ENCODE data around the gene ROCK2.

- TF ChIP-seq CTCF (tag by site-specific recombination; IDR thresholded peaks at IDR 0.05) (no peak), ZNF10 (tag by site-specific recombination; IDR thresholded peaks at IDR 0.05) (no peak), ZNF26 (tag by site-specific recombination; IDR thresholded peaks at IDR 0.05) (no peak), ZNF423 (tag by site-specific recombination; IDR thresholded peaks at IDR 0.05) (no peak)
Measured at GRCh38 chr2:11343368-11343649, 1.1 kb downstream of the ROCK2 start.

Data from HEK293 (cell line).